Psoas muscle (tissue), 8 donors: ENCODE results near the gene CTSE. TPM values are rescaled to one million over a fixed set of nuclear protein-coding genes. Genes with fewer than 3 reads are reported as not detected.
"Not testable (repeated sequence)": the region's sequence is repeated elsewhere in the genome, so short reads cannot be mapped to it uniquely, and the experiment has no call there.

Experiments
- ATAC-seq, 4 donors: fragments of 200-7000 bp; cut with Tn5 transposase; one replicate each; pipeline ENCODE4 v1.9.1; 2020; ENCODE audit warnings: moderate library complexity in 3 of 4, mild to moderate bottlenecking in 2 of 4
- DNase-seq, 2 donors: peaks; one replicate each; pipeline ENCODE4 v3.0.0-alpha.2; 2020
- H3K27ac ChIP-seq: fragments of 200-600 bp; one replicate; pipeline ENCODE4 v1.8.0; 2022
- H3K27me3 ChIP-seq, 3 donors: fragments of 200-600 bp in 1 of 3; one replicate each; pipeline versions ENCODE4 v1.6.1 to v1.8.0; 2013 to 2022; ENCODE audit warnings: low read length in 2 of 3, mild to moderate bottlenecking in 2 of 3, moderate library complexity in 1 of 3; ENCODE audit not compliant: insufficient read depth in 3 of 3
- H3K36me3 ChIP-seq, 2 donors: fragments of 200-600 bp in 1 of 2; one replicate each; pipeline versions ENCODE4 v1.6.1 to v1.8.0; 2013 to 2022; ENCODE audit warnings: low read depth in 1 of 2, mild to moderate bottlenecking in 1 of 2, moderate library complexity in 1 of 2; ENCODE audit not compliant: insufficient read depth in 1 of 2
- H3K4me1 ChIP-seq: fragments of 200-600 bp; one replicate; pipeline ENCODE4 v1.8.0; 2022
- H3K4me3 ChIP-seq: fragments of 200-600 bp; one replicate; pipeline ENCODE4 v1.8.0; 2022; ENCODE audit warnings: mild to moderate bottlenecking
- H3K9me3 ChIP-seq: fragments of 200-600 bp; one replicate; pipeline ENCODE4 v1.8.0; 2022
- WGBS, 3 donors: extraction: QIAGEN DNeasy Blood & Tissue Kit; methylation state at CpG; one replicate each; pipeline versions ENCODE4 v1.1.6 to v1.1.7; 2013; 5-methylcytosine and 5-hydroxymethylcytosine counted together
- intact Hi-C, 2 donors: fragments of 100-400 bp; cut with DNase I; formaldehyde crosslinking; loops; one replicate each; pipeline versions ENCODE4 v1.11.0 to v1.14.2; 2022
- polyA plus RNA-seq, 3 donors: library from polyadenylated mRNA; stranded (reverse); fragments of 200-250 nt; gene quantifications; one replicate each; pipeline ENCODE4 v1.2.3, GENCODE V29; 2013
- total RNA-seq, 4 donors: library from RNA; stranded (reverse); fragmentation: NEBNext Ultra II Directional in 2 of 4; extraction: Animal tissue kit (Norgen Biotek cat#: 25700) in 2 of 4; gene quantifications; one replicate each; pipeline versions ENCODE4 v1.2.1 to v1.2.4, GENCODE V29; 2021 to 2023
- TF ChIP-seq, protein P1 (sequence below): fragments of 200-600 bp; IDR thresholded peaks from one replicate; pipeline ENCODE4 v1.8.0; 2022; ENCODE audit warnings: antibody characterized with exemption
- donor health status: healthy with polysubstance abuse.
- donor health status: DM: no; HTN: no; CAD: no; lungs with moderate emphysema.
- donor health status: Bipolar disorder and iron deficiency.
- donor health status: healthy.
- donor health status: DM: yes; HTN: yes; CAD: no.
- donor health status: DM: no; HTN: no; CAD: no.
- donor health status: DM: no; HTN: no; CAD: no.
- donor health status: DM: yes; HTN: yes; CAD: no.

Gene CTSE
- total and polyA plus RNA-seq, 7 donors: 0.03 to 0.22 (median 0.20) TPM; not detected in 4

DNA sequence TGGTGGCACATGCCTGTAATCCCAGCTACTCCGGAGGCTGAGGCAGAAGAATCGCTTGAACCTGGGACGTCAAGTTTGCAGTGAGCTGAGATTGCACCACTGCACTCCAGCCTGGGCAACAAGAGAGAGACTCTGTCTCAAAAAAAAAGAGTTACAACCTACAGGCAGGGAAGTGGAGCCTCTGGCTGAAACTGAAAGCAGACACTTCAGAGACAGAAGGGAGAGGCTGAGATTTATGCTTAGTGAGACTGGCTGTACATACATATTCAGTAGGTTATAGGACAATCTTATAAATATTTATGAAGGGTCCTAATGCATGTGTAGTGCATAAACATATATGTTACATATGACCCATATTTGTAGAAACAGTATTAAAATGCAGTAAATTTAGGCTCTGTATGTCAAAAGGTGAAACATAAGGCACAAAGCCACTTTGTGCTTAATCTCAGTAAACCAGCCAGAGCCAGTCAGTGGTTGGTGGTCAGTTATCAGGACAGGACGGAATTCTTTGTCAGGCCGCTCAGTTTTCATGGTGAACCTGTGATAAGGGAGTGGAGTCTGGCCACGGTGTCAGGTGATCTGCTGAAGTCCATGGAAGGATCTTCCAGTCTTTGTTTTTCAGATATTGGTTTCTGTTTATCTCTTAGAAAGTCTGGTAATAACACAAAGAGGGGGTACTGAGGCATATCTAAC, 42.9 kb upstream of the CTSE start:
- no peak overlapping the region for H3K27ac ChIP-seq

DNA sequence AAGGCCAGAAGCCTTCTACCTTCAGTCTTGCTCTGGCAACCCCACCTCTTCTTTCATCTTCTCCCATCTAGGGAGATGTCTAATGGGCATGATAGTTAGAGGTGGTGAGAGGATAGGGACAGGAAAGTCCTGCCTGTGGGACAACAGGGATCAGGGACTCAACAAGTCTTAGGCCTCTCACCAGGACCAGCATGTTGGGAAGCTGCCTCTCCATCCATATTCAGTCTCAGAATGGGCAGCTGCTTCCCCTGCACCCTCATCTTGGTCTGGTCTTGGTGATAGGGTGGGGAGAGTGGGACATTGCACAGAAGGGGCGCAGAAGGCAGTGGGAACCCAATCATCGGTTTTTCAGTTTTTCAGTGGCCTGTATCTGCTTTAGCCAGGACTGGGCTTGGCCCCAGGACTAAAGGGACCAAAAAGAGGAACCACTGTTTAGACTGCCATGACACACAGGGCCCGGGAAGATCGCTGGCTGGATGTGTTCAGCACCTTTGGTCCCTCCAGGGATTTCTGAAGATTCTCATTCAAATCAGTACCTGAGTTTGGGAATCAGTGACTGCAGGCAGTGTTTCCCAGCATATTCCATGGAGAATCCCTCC, 42.0 kb upstream of the CTSE start:
- TF ChIP-seq, protein P1, sequence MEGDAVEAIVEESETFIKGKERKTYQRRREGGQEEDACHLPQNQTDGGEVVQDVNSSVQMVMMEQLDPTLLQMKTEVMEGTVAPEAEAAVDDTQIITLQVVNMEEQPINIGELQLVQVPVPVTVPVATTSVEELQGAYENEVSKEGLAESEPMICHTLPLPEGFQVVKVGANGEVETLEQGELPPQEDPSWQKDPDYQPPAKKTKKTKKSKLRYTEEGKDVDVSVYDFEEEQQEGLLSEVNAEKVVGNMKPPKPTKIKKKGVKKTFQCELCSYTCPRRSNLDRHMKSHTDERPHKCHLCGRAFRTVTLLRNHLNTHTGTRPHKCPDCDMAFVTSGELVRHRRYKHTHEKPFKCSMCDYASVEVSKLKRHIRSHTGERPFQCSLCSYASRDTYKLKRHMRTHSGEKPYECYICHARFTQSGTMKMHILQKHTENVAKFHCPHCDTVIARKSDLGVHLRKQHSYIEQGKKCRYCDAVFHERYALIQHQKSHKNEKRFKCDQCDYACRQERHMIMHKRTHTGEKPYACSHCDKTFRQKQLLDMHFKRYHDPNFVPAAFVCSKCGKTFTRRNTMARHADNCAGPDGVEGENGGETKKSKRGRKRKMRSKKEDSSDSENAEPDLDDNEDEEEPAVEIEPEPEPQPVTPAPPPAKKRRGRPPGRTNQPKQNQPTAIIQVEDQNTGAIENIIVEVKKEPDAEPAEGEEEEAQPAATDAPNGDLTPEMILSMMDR: no peak
- 91 to 93% (median 92%) methylated on average over 4 of the region's 4 CpGs for WGBS, 3 donors
- Histone ChIP-seq H3K36me3 (no peaks in the 10 kb centered on the region), H3K9me3 (no peaks in the 10 kb centered on the region), H3K4me3 (no peak overlapping the region), H3K27ac (no peak overlapping the region), H3K27me3 (no peaks in the 10 kb centered on the region), H3K4me1 (no peaks in the 10 kb centered on the region)
- ATAC-seq (no peak), DNase-seq (no peak)
- intact Hi-C loops: no loop called here

More for the DNA sequence above, 42.9 kb upstream of the CTSE start:
- ATAC-seq (no peak), DNase-seq (no peak)
- Histone ChIP-seq H3K27me3 (no peaks in the 10 kb centered on the region), H3K4me1 (no peaks in the 10 kb centered on the region), H3K9me3 (no peaks in the 10 kb centered on the region), H3K36me3 (no peaks in the 10 kb centered on the region), H3K4me3 (no peak overlapping the region)
- 64 to 87% (median 81%) methylated on average over 5 to 6 of the region's 6 CpGs for WGBS, 3 donors
- intact Hi-C loops: no loop called here
- TF ChIP-seq, protein P1: no peak

DNA sequence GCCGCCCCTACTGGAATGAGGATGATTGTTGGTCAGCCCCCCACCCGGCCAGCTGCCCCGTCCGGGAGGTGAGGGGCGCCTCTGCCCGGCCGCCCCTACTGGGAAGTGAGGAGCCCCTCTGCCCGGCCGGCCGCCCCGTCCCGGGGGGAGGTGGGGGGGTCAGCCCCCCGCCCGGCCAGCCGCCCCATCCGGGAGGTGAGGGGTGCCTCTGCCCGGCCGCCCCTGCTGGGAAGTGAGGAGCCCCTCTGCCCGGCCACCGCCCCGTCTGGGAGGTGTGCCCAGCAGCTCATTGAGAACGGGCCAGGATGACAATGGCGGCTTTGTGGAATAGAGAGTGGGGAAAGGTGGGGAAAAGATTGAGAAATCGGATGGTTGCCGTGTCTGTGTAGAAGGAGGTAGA, 40.8 kb upstream of the CTSE start:
- H3K27ac ChIP-seq, ATAC-seq, DNase-seq, H3K4me1 ChIP-seq, H3K9me3 ChIP-seq, H3K27me3 ChIP-seq, H3K36me3 ChIP-seq, intact Hi-C loops, H3K4me3 ChIP-seq: not testable (repeated sequence)
- WGBS, 3 donors: 91 to 93% (median 92%) methylated on average over 13 to 20 of the region's 25 CpGs

DNA sequence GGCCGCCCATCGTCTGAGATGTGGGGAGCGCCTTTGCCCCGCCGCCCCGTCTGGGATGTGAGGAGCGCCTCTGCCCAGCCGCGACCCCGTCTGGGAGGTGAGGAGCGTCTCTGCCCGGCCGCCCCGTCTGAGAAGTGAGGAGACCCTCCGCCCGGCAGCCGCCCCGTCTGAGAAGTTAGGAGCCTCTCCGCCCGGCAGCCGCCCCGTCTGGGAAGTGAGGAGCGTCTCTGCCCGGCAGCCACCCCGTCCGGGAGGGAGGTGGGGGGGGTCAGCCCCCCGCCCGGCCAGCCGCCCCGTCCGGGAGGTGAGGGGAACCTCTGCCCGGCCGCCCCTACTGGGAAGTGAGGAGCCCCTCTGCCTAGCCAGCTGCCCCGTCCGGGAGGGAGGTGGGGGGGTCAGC, 40.3 kb upstream of the CTSE start:
- H3K27ac ChIP-seq, H3K4me3 ChIP-seq, ATAC-seq, intact Hi-C loops, DNase-seq, H3K36me3 ChIP-seq, H3K27me3 ChIP-seq, H3K4me1 ChIP-seq, H3K9me3 ChIP-seq: not testable (repeated sequence)
- WGBS, 3 donors: 90 to 100% (median 95%) methylated on average over 7 to 26 of the region's 35 CpGs

DNA sequence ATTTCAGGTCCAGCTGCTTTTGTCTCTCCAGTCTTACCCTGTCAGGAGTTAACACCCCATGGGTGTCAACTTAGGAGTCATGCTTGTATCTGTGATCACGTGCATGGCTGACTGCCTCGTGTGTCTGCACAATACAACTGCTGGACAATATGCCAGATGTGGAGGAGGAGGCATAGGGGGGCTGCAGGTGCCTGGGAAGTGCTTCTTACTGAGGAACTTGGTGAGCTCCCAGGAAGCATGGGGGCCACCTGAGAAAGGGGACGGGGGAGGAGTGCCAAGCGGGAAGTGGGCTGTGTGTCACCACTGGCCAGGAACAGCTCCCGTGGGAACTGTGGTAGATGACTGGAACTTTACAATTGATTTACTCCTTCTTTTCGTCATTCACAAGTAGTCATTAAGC, 38.8 kb upstream of the CTSE start:
- Histone ChIP-seq H3K36me3 (no peaks in the 10 kb centered on the region), H3K27me3 (no peaks in the 10 kb centered on the region), H3K9me3 (no peaks in the 10 kb centered on the region), H3K4me3 (no peak overlapping the region), H3K4me1 (no peaks in the 10 kb centered on the region), H3K27ac (no peak overlapping the region)
- TF ChIP-seq, protein P1: no peak
- WGBS, 3 donors: 58 to 59% (median 58%) methylated on average over 6 of the region's 6 CpGs
- intact Hi-C loops: no loop called here
- ATAC-seq (no peak), DNase-seq (no peak)
